SJCRH30 (cell line): ENCODE data around the gene SIRPB2. TPM values are rescaled to one million over a fixed set of nuclear protein-coding genes. Genes with fewer than 3 reads are reported as not detected.

Experiments used
- DNase-seq, 2 experiments: peaks; one replicate each; pipeline ENCODE4 v3.0.0-alpha.2; 2015 to 2020
- H3K27ac ChIP-seq: fragments of 250-450 bp; sonication (Bioruptor Pico); 2 replicates; pipeline ENCODE4 v1.5.1; 2020; ENCODE audit warnings: mild to moderate bottlenecking, moderate library complexity
- H3K27me3 ChIP-seq: fragments of 250-450 bp; sonication (Bioruptor Pico); 2 replicates; pipeline ENCODE4 v1.5.1; 2020; ENCODE audit warnings: mild to moderate bottlenecking, moderate library complexity
- H3K36me3 ChIP-seq: fragments of 250-450 bp; sonication (Bioruptor Pico); 2 replicates; pipeline ENCODE4 v1.5.1; 2020; ENCODE audit warnings: mild to moderate bottlenecking, moderate library complexity
- H3K4me1 ChIP-seq: fragments of 250-450 bp; sonication (Bioruptor Pico); 2 replicates; pipeline ENCODE4 v1.5.1; 2020; ENCODE audit warnings: mild to moderate bottlenecking, moderate library complexity
- H3K4me3 ChIP-seq: fragments of 250-450 bp; sonication (Bioruptor Pico); 2 replicates; pipeline ENCODE4 v1.5.1; 2020; ENCODE audit warnings: mild to moderate bottlenecking, moderate library complexity
- H3K9me3 ChIP-seq: fragments of 250-450 bp; sonication (Bioruptor Pico); replicated peaks from 2 replicates; pipeline ENCODE4 v1.5.1; 2020; ENCODE audit warnings: mild to moderate bottlenecking, moderate library complexity
- total RNA-seq: library from RNA; depleted of rRNA; stranded (reverse); fragments of >200 nt; shearing (Covaris generic); gene quantifications from 2 replicates; pipeline ENCODE4 v1.2.3, GENCODE V29; 2014

Gene SIRPB2
- total RNA-seq, 1 experiment from 2014 or later: not detected

DNA sequence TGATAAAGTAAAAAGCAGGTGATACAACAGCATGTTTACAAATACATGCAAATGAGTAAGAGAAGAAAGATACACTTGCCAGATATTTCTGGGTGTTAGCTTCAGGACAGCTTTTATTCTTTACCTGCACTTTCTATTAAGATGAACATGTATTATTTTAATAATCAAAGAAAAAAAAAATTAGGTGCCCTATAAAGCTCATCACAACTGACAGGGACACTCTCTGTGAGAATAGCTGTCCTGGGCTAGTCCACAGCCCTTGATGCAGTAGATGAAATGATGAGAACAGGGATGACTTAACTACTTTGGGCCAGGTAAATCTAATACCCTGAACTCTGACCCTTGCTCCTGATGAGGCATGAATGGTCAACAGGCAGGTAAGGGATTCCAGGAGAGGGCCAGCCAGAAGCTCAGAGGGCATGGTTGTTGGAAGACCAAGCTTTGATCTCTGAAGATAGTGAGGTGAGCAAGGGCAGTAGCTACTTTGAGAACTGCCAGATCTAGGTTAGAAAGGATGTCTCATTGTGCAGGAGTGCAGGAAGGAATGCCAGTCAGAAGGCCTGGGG, 40.2 kb downstream of the SIRPB2 start:
- H3K27me3 ChIP-seq: no peaks in the 10 kb centered on the region
- H3K36me3 ChIP-seq: peaks cover 64% of the 10 kb centered on the region
- peak in 1 of 2 experiments; percentile 42 for DNase-seq
- H3K9me3 ChIP-seq: peaks cover 23% of the 10 kb centered on the region
- no peak overlapping the region for H3K27ac ChIP-seq
- H3K4me1 ChIP-seq: peaks cover 52% of the 10 kb centered on the region
- H3K4me3 ChIP-seq: no peak overlapping the region

DNA sequence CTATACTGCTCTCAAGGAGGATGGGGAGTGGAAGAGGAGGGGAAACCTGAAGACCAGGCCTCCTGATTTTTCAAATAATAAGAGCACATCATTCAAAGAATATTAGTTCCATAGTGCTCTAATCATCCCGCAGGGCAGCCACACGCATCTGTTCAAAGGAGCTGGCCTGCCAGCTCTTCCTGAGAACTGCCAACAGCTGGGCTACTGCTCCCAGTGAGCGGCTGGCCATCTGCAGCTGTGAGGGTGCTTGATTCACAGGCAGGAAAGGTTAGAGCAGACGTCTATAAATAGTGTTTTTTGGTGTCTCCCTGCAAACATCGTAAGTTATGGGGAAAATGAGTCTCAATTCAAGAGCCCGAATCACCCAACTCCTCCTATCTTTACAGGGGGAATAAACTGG, 41.9 kb downstream of the SIRPB2 start:
- peaks cover 23% of the 10 kb centered on the region for H3K9me3 ChIP-seq
- peak; percentile 94 to 95 for DNase-seq
- peaks cover 50% of the 10 kb centered on the region for H3K4me1 ChIP-seq
- peak overlapping the region; percentile 90 for H3K27ac ChIP-seq
- no peaks in the 10 kb centered on the region for H3K27me3 ChIP-seq
- peaks cover 67% of the 10 kb centered on the region for H3K36me3 ChIP-seq
- H3K4me3 ChIP-seq: peak overlapping the region; percentile 26

DNA sequence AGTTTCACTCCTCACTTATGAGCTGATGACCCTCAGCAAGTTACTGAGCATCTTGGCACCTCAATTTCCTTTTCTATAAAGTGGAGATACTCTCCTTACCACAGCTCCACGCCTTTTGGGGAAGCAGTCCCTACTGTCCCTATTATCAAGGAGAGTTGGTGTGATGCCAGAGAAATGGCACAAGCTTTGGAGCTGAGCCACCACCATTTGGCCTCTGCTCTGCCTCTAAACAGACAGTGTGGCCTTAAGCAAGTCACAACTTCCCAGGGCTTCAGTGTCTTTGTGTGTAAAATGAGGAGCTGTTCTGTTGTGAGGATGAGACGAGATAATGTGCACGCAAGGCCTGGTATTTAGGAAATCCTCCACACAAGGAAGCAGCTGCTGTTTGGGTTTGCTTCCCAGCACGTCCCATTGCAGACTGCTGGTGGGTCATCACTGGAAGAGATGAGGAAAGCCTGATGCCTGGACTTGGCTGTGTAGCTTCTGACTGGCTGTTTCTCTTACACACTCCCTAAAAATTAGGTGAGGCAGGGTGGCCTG, 43.1 kb downstream of the SIRPB2 start:
- DNase-seq: peak; percentile 83 to 92
- H3K36me3 ChIP-seq: peaks cover 59% of the 10 kb centered on the region
- peak overlapping the region; percentile 90 for H3K27ac ChIP-seq
- no peak overlapping the region for H3K4me3 ChIP-seq
- H3K27me3 ChIP-seq: no peaks in the 10 kb centered on the region
- peaks cover 21% of the 10 kb centered on the region for H3K9me3 ChIP-seq
- peaks cover 49% of the 10 kb centered on the region for H3K4me1 ChIP-seq

DNA sequence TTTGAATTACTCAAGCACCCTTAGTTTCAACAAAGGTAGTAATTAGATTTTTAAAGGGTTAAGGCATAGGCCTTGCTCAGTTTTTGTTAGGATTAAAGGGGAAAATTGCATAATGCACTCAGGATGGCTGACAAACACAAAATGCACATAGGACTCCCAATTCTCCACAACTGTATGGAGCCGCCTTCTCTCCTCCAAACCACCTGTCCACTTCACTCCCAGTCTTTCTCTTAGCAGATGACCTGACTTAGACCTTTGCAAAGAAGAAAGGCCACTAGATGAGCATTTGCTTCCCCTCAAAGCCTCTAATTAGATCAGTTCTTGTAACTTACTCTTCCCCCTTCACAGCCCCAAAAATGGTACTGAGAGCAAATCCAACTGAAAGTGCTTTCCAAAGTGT, 44.7 kb downstream of the SIRPB2 start:
- peaks cover 49% of the 10 kb centered on the region for H3K4me1 ChIP-seq
- H3K36me3 ChIP-seq: peaks cover 58% of the 10 kb centered on the region
- no peaks in the 10 kb centered on the region for H3K27me3 ChIP-seq
- H3K27ac ChIP-seq: peak overlapping the region; percentile 90
- peak; percentile 76 to 89 for DNase-seq
- no peak overlapping the region for H3K4me3 ChIP-seq
- H3K9me3 ChIP-seq: peaks cover 12% of the 10 kb centered on the region

DNA sequence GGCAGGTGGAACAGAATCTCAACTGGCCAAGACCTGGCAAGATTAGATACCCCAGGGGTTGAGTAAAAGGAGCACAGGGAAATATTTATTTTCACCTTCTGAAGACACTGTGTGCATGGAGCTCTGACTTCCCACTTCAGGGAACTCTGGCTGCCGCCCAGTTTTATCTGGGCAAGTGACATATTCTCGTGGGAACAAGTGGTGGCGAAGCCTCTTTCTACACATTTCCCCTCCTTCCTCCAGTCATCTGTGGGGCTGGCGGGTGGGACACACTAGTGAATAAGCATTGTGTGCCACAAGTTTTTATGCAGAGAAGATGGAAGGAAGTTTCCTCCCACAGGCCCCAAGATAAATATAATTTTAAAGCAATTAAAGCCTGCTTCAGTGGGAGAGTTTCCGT, 48.1 kb downstream of the SIRPB2 start:
- Histone ChIP-seq H3K27me3 (no peaks in the 10 kb centered on the region), H3K27ac (no peak overlapping the region), H3K9me3 (no peaks in the 10 kb centered on the region), H3K4me1 (peaks cover 28% of the 10 kb centered on the region), H3K36me3 (peaks cover 44% of the 10 kb centered on the region), H3K4me3 (no peak overlapping the region)
- DNase-seq: no peak

DNA sequence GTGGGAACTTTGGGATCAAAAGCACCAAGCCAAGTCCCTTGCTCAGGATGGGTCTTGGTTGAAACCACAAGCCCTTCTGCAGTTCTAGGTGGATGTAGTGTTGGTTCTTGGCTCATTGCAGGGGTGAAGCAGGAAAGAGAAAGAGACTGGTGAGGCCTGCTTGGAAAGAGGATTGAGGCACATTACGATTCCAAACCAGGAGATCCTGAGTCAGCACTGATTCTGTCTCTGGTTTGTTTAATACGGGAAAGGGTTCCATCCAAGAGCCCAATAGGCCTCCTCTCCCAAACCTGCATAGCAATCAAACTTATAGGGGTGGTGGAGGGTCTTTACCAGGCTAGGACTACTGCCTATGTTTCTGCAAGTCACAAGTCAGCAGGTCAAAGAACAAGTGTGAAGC, 48.9 kb downstream of the SIRPB2 start:
- peaks cover 20% of the 10 kb centered on the region for H3K4me1 ChIP-seq
- no peaks in the 10 kb centered on the region for H3K27me3 ChIP-seq
- H3K9me3 ChIP-seq: no peaks in the 10 kb centered on the region
- DNase-seq: no peak
- no peak overlapping the region for H3K4me3 ChIP-seq
- peaks cover 44% of the 10 kb centered on the region for H3K36me3 ChIP-seq
- no peak overlapping the region for H3K27ac ChIP-seq

DNA sequence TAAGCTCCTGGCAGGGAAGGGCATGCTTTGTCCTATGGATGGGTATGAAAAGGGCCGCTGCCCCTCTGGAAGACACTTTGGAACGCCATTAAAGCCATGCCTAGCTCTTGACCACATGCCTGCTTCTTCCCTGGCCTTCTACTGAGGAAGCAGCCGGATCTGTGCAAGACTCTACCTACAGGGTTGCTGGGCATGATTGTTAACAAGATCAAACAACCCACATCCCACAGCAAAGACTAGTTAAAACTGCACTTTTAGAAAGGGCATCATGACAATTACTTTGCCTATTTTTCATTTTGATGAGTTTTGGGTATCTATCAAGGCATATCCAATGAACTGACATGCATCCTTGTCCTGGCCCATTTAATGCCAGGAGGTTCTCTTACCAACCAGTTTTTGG, 50.1 kb downstream of the SIRPB2 start:
- Histone ChIP-seq H3K27me3 (no peaks in the 10 kb centered on the region), H3K9me3 (no peaks in the 10 kb centered on the region), H3K4me1 (peaks cover 8% of the 10 kb centered on the region), H3K27ac (no peak overlapping the region), H3K4me3 (no peak overlapping the region), H3K36me3 (peaks cover 39% of the 10 kb centered on the region)
- DNase-seq: no peak

DNA sequence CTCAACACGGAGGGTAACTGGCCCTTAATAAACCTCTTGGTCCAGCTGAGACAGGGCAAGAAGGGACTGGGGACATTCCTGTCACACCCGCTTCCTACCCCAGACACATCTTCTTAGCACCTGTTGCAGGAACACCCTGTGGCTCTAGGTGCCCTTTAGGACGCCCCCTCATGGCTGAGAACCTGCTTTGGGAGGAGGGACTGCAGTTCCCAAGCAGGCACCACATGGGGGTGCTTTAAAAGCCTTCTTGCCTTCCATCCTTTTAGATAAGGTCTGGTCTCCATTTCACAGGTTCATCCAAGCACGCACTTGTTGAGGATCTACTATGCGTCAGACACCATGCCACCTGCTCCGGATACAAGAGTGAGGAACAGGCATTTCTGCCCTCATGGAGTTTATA, 51.2 kb downstream of the SIRPB2 start:
- peak in 1 of 2 experiments; percentile 33 for DNase-seq
- H3K9me3 ChIP-seq: no peaks in the 10 kb centered on the region
- no peaks in the 10 kb centered on the region for H3K27me3 ChIP-seq
- H3K4me1 ChIP-seq: peaks cover 4% of the 10 kb centered on the region
- no peak overlapping the region for H3K4me3 ChIP-seq
- H3K36me3 ChIP-seq: peaks cover 29% of the 10 kb centered on the region
- no peak overlapping the region for H3K27ac ChIP-seq

DNA sequence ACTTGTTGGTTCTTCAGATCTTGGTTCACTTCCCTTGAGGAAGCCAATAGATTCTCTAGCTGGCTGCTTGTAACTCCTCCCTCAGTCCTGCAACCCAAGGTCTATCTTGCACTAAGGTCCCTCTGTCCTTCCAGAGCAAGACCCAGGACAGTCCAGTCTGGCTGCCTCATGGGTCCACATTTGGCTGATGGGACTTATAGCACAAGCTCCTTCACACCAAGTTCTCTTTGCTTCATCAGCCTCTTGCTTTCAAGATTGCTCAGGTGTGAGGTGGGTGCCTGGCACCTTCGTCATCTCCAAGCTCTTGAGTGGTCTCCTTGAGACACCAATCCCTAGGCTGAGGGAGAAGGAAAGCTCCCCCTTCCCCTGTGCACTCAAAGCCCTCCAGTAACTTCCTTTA, 52.9 kb downstream of the SIRPB2 start:
- H3K4me1 ChIP-seq: peaks cover 11% of the 10 kb centered on the region
- H3K36me3 ChIP-seq: peaks cover 18% of the 10 kb centered on the region
- H3K9me3 ChIP-seq: no peaks in the 10 kb centered on the region
- no peak overlapping the region for H3K27ac ChIP-seq
- no peak for DNase-seq
- no peak overlapping the region for H3K4me3 ChIP-seq
- H3K27me3 ChIP-seq: no peaks in the 10 kb centered on the region

DNA sequence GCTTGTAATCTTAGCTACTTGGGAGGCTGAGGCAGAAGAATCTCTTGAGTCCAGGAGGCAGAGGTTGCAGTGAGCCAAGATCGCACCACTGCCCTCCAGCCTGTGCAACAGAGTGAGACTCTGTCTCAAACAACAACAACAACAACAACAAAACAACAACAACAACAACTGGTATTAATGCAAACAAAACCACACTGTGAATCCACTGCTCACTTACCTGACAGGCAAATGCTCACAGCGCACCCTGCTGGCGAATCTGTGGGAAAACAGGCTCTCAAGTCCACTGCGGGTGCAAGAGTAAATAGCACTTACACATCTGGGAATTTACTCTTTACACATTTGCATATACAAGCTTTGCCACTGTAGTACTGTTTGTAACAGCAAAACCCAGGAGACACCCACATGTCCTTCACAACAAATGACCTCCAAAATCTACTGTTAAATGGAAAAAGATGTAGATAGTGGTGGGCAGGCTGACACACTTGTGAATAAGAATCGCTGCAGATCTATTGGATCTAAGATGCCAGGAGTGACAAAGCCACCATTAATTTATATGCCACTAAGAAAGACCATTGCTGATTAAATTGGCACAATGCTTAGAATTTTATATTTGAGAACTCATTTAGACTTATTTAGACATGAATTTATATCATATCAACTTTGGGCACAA, 53.9 kb downstream of the SIRPB2 start:
- H3K9me3 ChIP-seq: no peaks in the 10 kb centered on the region
- H3K27ac ChIP-seq: no peak overlapping the region
- peaks cover 11% of the 10 kb centered on the region for H3K36me3 ChIP-seq
- no peaks in the 10 kb centered on the region for H3K27me3 ChIP-seq
- peaks cover 11% of the 10 kb centered on the region for H3K4me1 ChIP-seq
- no peak overlapping the region for H3K4me3 ChIP-seq
- DNase-seq: peak; percentile 65 to 84

DNA sequence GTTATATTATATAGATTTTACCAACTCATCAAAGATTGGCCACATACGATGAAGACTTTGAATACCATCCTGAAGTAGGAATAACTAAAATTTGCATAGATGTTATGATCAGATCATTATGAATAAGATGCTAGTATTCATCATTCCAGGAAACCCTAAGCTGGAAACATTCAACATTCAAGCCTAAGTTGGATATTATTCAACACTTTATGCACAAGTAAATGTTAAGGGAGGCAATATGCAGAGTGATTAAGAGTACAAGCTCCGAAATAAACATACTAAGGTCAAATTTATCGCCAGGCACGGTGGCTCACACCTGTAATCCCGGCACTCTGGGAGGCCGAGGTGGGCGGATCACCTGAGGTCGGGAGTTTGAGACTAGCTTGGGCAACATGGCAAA, 55.0 kb downstream of the SIRPB2 start:
- H3K4me1 ChIP-seq: peaks cover 11% of the 10 kb centered on the region
- no peaks in the 10 kb centered on the region for H3K27me3 ChIP-seq
- no peak overlapping the region for H3K4me3 ChIP-seq
- no peaks in the 10 kb centered on the region for H3K9me3 ChIP-seq
- peaks cover under 1% of the 10 kb centered on the region for H3K36me3 ChIP-seq
- H3K27ac ChIP-seq: no peak overlapping the region
- DNase-seq: no peak

DNA sequence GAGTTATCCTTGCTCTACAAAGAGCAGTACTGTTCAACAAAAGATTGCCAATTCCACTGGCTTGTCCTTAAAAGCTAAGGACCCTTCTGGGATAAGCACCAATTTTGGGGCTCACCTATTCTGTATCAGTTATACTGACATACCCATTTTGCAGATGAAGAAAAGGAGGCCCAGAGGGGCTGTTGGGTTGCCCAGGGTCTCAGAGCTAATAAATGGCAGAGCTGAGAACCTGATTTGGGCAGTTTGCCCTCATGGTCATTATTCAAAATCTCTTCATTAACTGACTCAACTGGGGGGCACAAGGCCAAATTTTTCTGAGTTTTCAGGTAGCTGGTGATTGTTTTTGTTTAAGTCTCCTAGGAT, 55.9 kb downstream of the SIRPB2 start:
- no peak for DNase-seq
- Histone ChIP-seq H3K27ac (peak overlapping the region; percentile 66), H3K4me1 (peaks cover 11% of the 10 kb centered on the region), H3K36me3 (no peaks in the 10 kb centered on the region), H3K27me3 (no peaks in the 10 kb centered on the region), H3K9me3 (no peaks in the 10 kb centered on the region), H3K4me3 (no peak overlapping the region)

DNA sequence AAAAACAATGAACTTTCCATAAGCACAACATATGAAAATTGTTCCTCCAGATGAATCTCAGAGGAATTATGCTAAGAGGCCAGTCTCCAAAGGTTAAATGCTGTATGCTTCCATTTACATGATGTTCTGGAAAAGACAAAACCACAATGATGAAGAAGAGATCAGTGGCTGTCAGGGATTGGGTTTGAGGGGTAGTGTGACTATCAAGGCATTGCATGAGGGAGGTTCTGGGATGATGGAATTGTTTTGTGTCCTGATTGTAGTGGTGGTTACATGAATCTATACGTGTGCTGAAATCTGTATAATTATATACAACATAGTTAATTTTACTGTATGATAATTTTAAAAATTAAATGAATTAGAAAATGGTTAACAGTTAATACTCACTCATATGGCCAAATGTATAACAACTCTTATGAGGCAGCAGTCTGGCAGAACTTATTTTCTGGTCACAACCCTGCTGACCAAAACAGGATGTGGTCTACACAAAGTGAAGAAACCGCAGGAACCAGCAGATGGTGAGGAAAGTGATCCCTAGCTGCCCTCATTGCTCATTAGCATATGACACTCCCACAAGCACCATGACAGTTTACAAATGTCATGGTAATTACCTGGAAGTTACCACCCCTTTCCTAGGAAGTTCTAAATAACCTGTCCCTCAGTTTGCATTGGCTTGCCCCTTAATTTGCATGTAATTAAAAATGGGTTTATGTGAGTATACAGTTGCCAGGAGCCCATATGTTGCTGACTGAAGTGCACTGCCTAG, 56.5 kb downstream of the SIRPB2 start:
- peak; percentile 87 to 95 for DNase-seq
- no peak overlapping the region for H3K4me3 ChIP-seq
- H3K4me1 ChIP-seq: peaks cover 11% of the 10 kb centered on the region
- H3K27ac ChIP-seq: peak overlapping the region; percentile 66
- H3K27me3 ChIP-seq: no peaks in the 10 kb centered on the region
- no peaks in the 10 kb centered on the region for H3K36me3 ChIP-seq
- H3K9me3 ChIP-seq: no peaks in the 10 kb centered on the region

DNA sequence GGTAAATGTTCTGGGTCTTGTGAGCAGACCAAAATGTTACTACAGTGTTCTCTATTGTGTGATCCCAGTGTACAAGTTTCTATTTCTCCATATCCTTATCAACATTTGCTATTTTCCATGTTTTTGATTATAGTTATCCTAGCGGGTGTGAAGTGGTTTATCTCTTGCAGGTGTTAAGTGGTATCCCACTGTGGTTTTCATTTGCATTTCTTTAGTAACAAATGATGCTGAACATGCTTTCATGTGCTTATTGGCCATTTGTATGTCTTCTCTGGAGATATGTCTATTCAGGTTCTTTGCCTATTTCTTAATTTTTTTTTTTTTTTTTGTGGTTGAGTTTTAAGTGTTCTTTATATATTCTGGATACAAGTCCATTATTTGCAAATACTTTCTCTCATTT, 60.1 kb downstream of the SIRPB2 start:
- Histone ChIP-seq H3K4me3 (no peak overlapping the region), H3K4me1 (peaks cover 33% of the 10 kb centered on the region), H3K9me3 (no peaks in the 10 kb centered on the region), H3K27ac (no peak overlapping the region), H3K36me3 (no peaks in the 10 kb centered on the region), H3K27me3 (no peaks in the 10 kb centered on the region)
- DNase-seq: no peak

DNA sequence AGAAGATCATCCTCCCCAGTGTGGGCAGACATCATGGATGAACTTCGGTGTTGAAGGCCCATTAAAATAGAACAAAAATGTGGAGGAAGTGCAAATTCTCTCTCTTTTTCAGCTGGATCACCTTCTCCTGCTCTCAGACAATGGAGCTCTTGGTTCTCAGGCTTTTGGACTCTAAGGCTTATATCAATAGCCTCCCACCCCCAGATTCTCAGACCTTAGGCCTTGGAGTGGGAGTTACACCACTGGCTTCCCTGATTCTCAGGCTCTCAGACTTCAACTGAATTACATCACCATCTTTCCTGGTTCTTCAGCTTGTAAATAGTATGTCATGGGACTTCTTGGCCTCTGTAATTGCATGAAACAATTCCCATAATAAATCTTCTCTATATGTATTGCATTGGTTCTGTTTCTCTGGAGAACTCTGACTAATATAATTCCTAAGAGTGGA, 61.2 kb downstream of the SIRPB2 start:
- Histone ChIP-seq H3K4me1 (peaks cover 30% of the 10 kb centered on the region), H3K27ac (no peak overlapping the region), H3K27me3 (no peaks in the 10 kb centered on the region), H3K9me3 (no peaks in the 10 kb centered on the region), H3K4me3 (no peak overlapping the region), H3K36me3 (no peaks in the 10 kb centered on the region)
- no peak for DNase-seq
